OCI-LY1 (cell line): Measurements from ENCODE around the gene MARK1.

ENCODE experiments used
- H2AFZ ChIP-seq: fragments of 200-600 bp; sonication (generic), shearing (Covaris generic); 2 replicates; pipeline ENCODE4 v1.6.0; 2014; ENCODE audit warnings: antibody characterized with exemption, mild to moderate bottlenecking, low read length
- H3F3A ChIP-seq: fragments of 200-600 bp; sonication (generic), shearing (Covaris generic); 2 replicates; pipeline ENCODE4 v1.6.0; 2014; ENCODE audit warnings: mild to moderate bottlenecking, antibody characterized with exemption, low read length, moderate library complexity; ENCODE audit not compliant: insufficient read depth
- H3K27ac ChIP-seq: fragments of 200-600 bp; sonication (generic); 2 replicates; pipeline ENCODE4 v1.5.1; 2014; ENCODE audit warnings: low read length, mixed run types, mild to moderate bottlenecking, low read depth; ENCODE audit not compliant: poor library complexity, severe bottlenecking
- H3K27me3 ChIP-seq: fragments of 200-600 bp; sonication (generic); 2 replicates; pipeline ENCODE4 v1.6.0; 2014; ENCODE audit warnings: antibody characterized with exemption, mild to moderate bottlenecking, low read length, moderate library complexity; ENCODE audit not compliant: insufficient read depth
- H3K36me3 ChIP-seq: fragments of 200-600 bp; sonication (generic); 2 replicates; pipeline ENCODE4 v1.6.1; 2014; ENCODE audit warnings: mild to moderate bottlenecking, antibody characterized with exemption, low read length, moderate library complexity, mixed read lengths; ENCODE audit not compliant: insufficient read depth
- H3K4me1 ChIP-seq: fragments of 200-600 bp; sonication (generic); 2 replicates; pipeline ENCODE4 v1.5.1; 2014; ENCODE audit warnings: mild to moderate bottlenecking, low read length, moderate library complexity; ENCODE audit not compliant: insufficient read depth, severe bottlenecking
- H3K4me2 ChIP-seq: fragments of 200-600 bp; sonication (generic), shearing (Covaris generic); 2 replicates; pipeline ENCODE4 v1.6.1; 2014; ENCODE audit warnings: low read length
- H3K4me3 ChIP-seq: fragments of 200-600 bp; sonication (generic); 2 replicates; pipeline ENCODE4 v1.5.1; 2014; ENCODE audit warnings: low read length, low read depth, mild to moderate bottlenecking, mixed read lengths; ENCODE audit not compliant: poor library complexity, severe bottlenecking
- H3K79me2 ChIP-seq: fragments of 200-600 bp; shearing (Covaris generic); 2 replicates; pipeline ENCODE4 v1.6.1; 2016; ENCODE audit warnings: mixed run types, low read length, mixed read lengths; ENCODE audit not compliant: insufficient read depth
- H3K9ac ChIP-seq: fragments of 200-600 bp; sonication (generic), shearing (Covaris generic); 2 replicates; pipeline ENCODE4 v1.6.1; 2014; ENCODE audit warnings: mild to moderate bottlenecking, low read length, mixed read lengths
- H3K9me2 ChIP-seq: fragments of 200-600 bp; sonication (generic), shearing (Covaris generic); 2 replicates; pipeline ENCODE4 v1.6.1; 2014; ENCODE audit warnings: low read depth, mild to moderate bottlenecking, low read length, mixed read lengths
- H3K9me3 ChIP-seq: fragments of 200-600 bp; shearing (Covaris generic); 2 replicates; pipeline ENCODE4 v1.6.1; 2014; ENCODE audit warnings: low read length, mixed read lengths
- H4K20me1 ChIP-seq: fragments of 200-600 bp; sonication (generic), shearing (Covaris generic); 2 replicates; pipeline ENCODE4 v1.6.0; 2016; ENCODE audit warnings: mild to moderate bottlenecking, low read length; ENCODE audit not compliant: insufficient read depth
- CTCF ChIP-seq: fragments of 200-600 bp; sonication (generic), shearing (Covaris generic); IDR thresholded peaks from 2 replicates; pipeline ENCODE4 v1.5.1; 2017; ENCODE audit warnings: mild to moderate bottlenecking, antibody characterized with exemption, low read length, moderate library complexity, mixed read lengths
- EZH2 ChIP-seq: fragments of 200-600 bp; sonication (generic), shearing (Covaris generic); IDR thresholded peaks from 2 replicates; pipeline ENCODE4 v1.8.0; 2017; ENCODE audit warnings: borderline replicate concordance, mixed run types, mild to moderate bottlenecking, antibody characterized with exemption, low read length, moderate library complexity, mixed read lengths

The MARK1 gene

GRCh38 chr1:220669005-220669404, 141.1 kb downstream of the MARK1 start:
- H3K9me2 ChIP-seq, result no peaks in the 10 kb centered on the region
- no peak overlapping the region for H3K4me3 ChIP-seq
- no peaks in the 10 kb centered on the region for H3K36me3 ChIP-seq
- no peaks in the 10 kb centered on the region for H4K20me1 ChIP-seq
- no peaks in the 10 kb centered on the region for H3K79me2 ChIP-seq
- H3K27ac ChIP-seq, result no peak overlapping the region
- no peak overlapping the region for H2AFZ ChIP-seq
- no peak overlapping the region for H3K9ac ChIP-seq
- H3K9me3 ChIP-seq, result no peaks in the 10 kb centered on the region
- H3K4me2 ChIP-seq, result no peak overlapping the region
- H3K27me3 ChIP-seq, result no peaks in the 10 kb centered on the region
- TF ChIP-seq CTCF, result no peak
- no peak for TF ChIP-seq EZH2
- H3F3A ChIP-seq, result no peaks in the 10 kb centered on the region
- H3K4me1 ChIP-seq, result no peaks in the 10 kb centered on the region

GRCh38 chr1:220670365-220670764, 142.4 kb downstream of the MARK1 start:
- Histone ChIP-seq H3K9me3 (no peaks in the 10 kb centered on the region), H3F3A (no peaks in the 10 kb centered on the region), H3K27me3 (no peaks in the 10 kb centered on the region), H3K27ac (no peak overlapping the region), H3K9me2 (no peaks in the 10 kb centered on the region), H3K36me3 (no peaks in the 10 kb centered on the region), H3K4me1 (no peaks in the 10 kb centered on the region), H4K20me1 (no peaks in the 10 kb centered on the region), H3K9ac (no peak overlapping the region), H2AFZ (no peak overlapping the region), H3K4me2 (no peak overlapping the region), H3K4me3 (no peak overlapping the region), H3K79me2 (no peaks in the 10 kb centered on the region)
- TF ChIP-seq EZH2 (no peak), CTCF (no peak)

GRCh38 chr1:220673921-220674320, 146.0 kb downstream of the MARK1 start:
- Histone ChIP-seq H3K9me2 (no peaks in the 10 kb centered on the region), H3K4me2 (no peak overlapping the region), H3K9me3 (no peaks in the 10 kb centered on the region), H3K27me3 (no peaks in the 10 kb centered on the region), H2AFZ (no peak overlapping the region), H3K27ac (no peak overlapping the region), H3K36me3 (no peaks in the 10 kb centered on the region), H3K4me3 (no peak overlapping the region), H3K4me1 (no peaks in the 10 kb centered on the region), H3K79me2 (no peaks in the 10 kb centered on the region), H3F3A (no peaks in the 10 kb centered on the region), H3K9ac (no peak overlapping the region), H4K20me1 (no peaks in the 10 kb centered on the region)
- TF ChIP-seq CTCF, result no peak
